Measurements from ENCODE around the gene SMIM13.
"Not testable (repeated sequence)": the region's sequence is repeated elsewhere in the genome, so short reads cannot be mapped to it uniquely, and the experiment has no call there.

The SMIM13 gene

GRCh38 chr6:11078266-11078665 lies 15.4 kb upstream of the SMIM13 start:
- no peak for DNase-seq (ENCODE audit: low read depth, low spot score)
- TF ChIP-seq CTCF (IDR thresholded peaks at IDR 0.05; ENCODE audit: low read depth, low read length) = no peak
- in situ Hi-C loops (cut with HindIII; ENCODE audit: low sequenced_read_pairs) = no loop called here
- no peak overlapping the region for H3K4me3 ChIP-seq (ENCODE audit: low read depth, low read length)

GRCh38 chr6:11080296-11080695 lies 13.3 kb upstream of the SMIM13 start:
- in situ Hi-C loops (cut with HindIII; ENCODE audit: low sequenced_read_pairs) = no loop called here
- no peak for TF ChIP-seq CTCF (IDR thresholded peaks at IDR 0.05; ENCODE audit: low read depth, low read length)
- H3K4me3 ChIP-seq (ENCODE audit: low read depth, low read length) = no peak overlapping the region
- no peak for DNase-seq (ENCODE audit: low read depth, low spot score)

- no peak for TF ChIP-seq CTCF (IDR thresholded peaks at IDR 0.05; ENCODE audit: low read depth, low read length)
- H3K4me3 ChIP-seq (ENCODE audit: low read depth, low read length) = no peak overlapping the region
- in situ Hi-C loops (cut with HindIII; ENCODE audit: low sequenced_read_pairs) = no loop called here
- DNase-seq (ENCODE audit: low read depth, low spot score) = peak; percentile 48
These were observed 10.1 kb upstream of the SMIM13 start for GRCh38 chr6:11083491-11083890.

- in situ Hi-C loops (cut with HindIII; ENCODE audit: low sequenced_read_pairs) = no loop called here
- DNase-seq (ENCODE audit: low read depth, low spot score) = no peak
- H3K4me3 ChIP-seq (ENCODE audit: low read depth, low read length) = no peak overlapping the region
- TF ChIP-seq CTCF (IDR thresholded peaks at IDR 0.05; ENCODE audit: low read depth, low read length) = no peak
These were observed 9.7 kb upstream of the SMIM13 start for GRCh38 chr6:11083956-11084355.

- H3K4me3 ChIP-seq (ENCODE audit: low read depth, low read length) = no peak overlapping the region
- in situ Hi-C loops (cut with HindIII; ENCODE audit: low sequenced_read_pairs) = no loop called here
- no peak for TF ChIP-seq CTCF (IDR thresholded peaks at IDR 0.05; ENCODE audit: low read depth, low read length)
- peak; percentile 64 for DNase-seq (ENCODE audit: low read depth, low spot score)
These were observed 7.7 kb upstream of the SMIM13 start for GRCh38 chr6:11085758-11086435.

GRCh38 chr6:11087141-11087812 lies 6.4 kb upstream of the SMIM13 start:
- DNase-seq (ENCODE audit: low read depth, low spot score); in situ Hi-C loops (cut with HindIII; ENCODE audit: low sequenced_read_pairs); H3K4me3 ChIP-seq (ENCODE audit: low read depth, low read length): not testable (repeated sequence)

GRCh38 chr6:11089695-11090094 lies 3.9 kb upstream of the SMIM13 start:
- no peak for TF ChIP-seq CTCF (IDR thresholded peaks at IDR 0.05; ENCODE audit: low read depth, low read length)
- in situ Hi-C loops (cut with HindIII; ENCODE audit: low sequenced_read_pairs) = no loop called here
- no peak for DNase-seq (ENCODE audit: low read depth, low spot score)
- H3K4me3 ChIP-seq (ENCODE audit: low read depth, low read length) = no peak overlapping the region

- in situ Hi-C loops (cut with HindIII; ENCODE audit: low sequenced_read_pairs); DNase-seq (ENCODE audit: low read depth, low spot score); H3K4me3 ChIP-seq (ENCODE audit: low read depth, low read length): not testable (repeated sequence)
These were observed 2.5 kb upstream of the SMIM13 start for GRCh38 chr6:11091141-11091540.

All from astrocyte of the spinal cord (primary cell).